Endodermal cell (in vitro differentiated cells): ENCODE results near the gene TNPO3. TPM values are rescaled to one million over a fixed set of nuclear protein-coding genes. Genes with fewer than 3 reads are reported as not detected.

Experiments used
- DNase-seq: peaks from one replicate; pipeline ENCODE4 v3.0.0-alpha.2; 2017
- H3K27ac ChIP-seq: 2 replicates; pipeline ENCODE4 v1.5.1; 2013; ENCODE audit warnings: mild to moderate bottlenecking, low read depth, low read length, moderate library complexity
- H3K27me3 ChIP-seq: 2 replicates; pipeline ENCODE4 v1.6.1; 2013; ENCODE audit warnings: mild to moderate bottlenecking, low read length, moderate library complexity; ENCODE audit not compliant: insufficient read depth, control insufficient read depth, poor library complexity, severe bottlenecking
- H3K36me3 ChIP-seq: 2 replicates; pipeline ENCODE4 v1.7.0; 2013; ENCODE audit warnings: mild to moderate bottlenecking, low read length, moderate library complexity; ENCODE audit not compliant: control insufficient read depth, insufficient read depth
- H3K4me1 ChIP-seq: one replicate; pipeline ENCODE4 v1.7.0; 2013; ENCODE audit warnings: low read length; ENCODE audit not compliant: control insufficient read depth, insufficient read depth
- H3K4me3 ChIP-seq: 2 replicates; pipeline ENCODE4 v1.5.1; 2013; ENCODE audit warnings: mild to moderate bottlenecking, low read length, moderate library complexity
- H3K9ac ChIP-seq: 2 replicates; pipeline ENCODE4 v1.6.1; 2013; ENCODE audit warnings: mild to moderate bottlenecking, low read length, moderate library complexity; ENCODE audit not compliant: poor library complexity, severe bottlenecking; ENCODE audit errors: extremely low read depth
- H3K9me3 ChIP-seq: 2 replicates; pipeline ENCODE4 v1.6.1; 2013; ENCODE audit warnings: mild to moderate bottlenecking, low read length, moderate library complexity; ENCODE audit not compliant: control insufficient read depth
- H3K27ac Mint-ChIP-seq: 2 replicates; pipeline ENCODE4 v1.8.0; 2020; ENCODE audit warnings: mixed read lengths
- H3K27me3 Mint-ChIP-seq: 2 replicates; pipeline ENCODE4 v1.8.0; 2021; ENCODE audit warnings: mild to moderate bottlenecking, mixed read lengths; ENCODE audit not compliant: insufficient read depth
- H3K36me3 Mint-ChIP-seq: 2 replicates; pipeline ENCODE4 v1.8.0; 2020; ENCODE audit warnings: low read depth, mixed read lengths
- H3K4me1 Mint-ChIP-seq: 2 replicates; pipeline ENCODE4 v1.8.0; 2020; ENCODE audit warnings: mixed read lengths
- H3K4me3 Mint-ChIP-seq: 2 replicates; pipeline ENCODE4 v1.8.0; 2020; ENCODE audit warnings: mild to moderate bottlenecking, moderate library complexity, mixed read lengths
- H3K9me3 Mint-ChIP-seq: 2 replicates; pipeline ENCODE4 v1.8.0; 2020; ENCODE audit warnings: mild to moderate bottlenecking, mixed read lengths
- WGBS, 2 experiments: methylation state at CpG; one replicate each; pipeline versions ENCODE4 v1.1.5 to v1.1.7; 2013; ENCODE audit warnings: missing lambda C conversion rate in 2 of 2, mixed read lengths in 1 of 2; ENCODE audit not compliant: insufficient coverage in 1 of 2, insufficient read length in 1 of 2; 5-methylcytosine and 5-hydroxymethylcytosine counted together
- total RNA-seq, 2 donors: library from RNA; stranded (reverse); fragmentation: NEBNext Ultra II Directional in 1 of 2; extraction: Animal tissue kit (Norgen Biotek cat#: 25700) in 1 of 2; gene quantifications; 2 replicates in 1 of 2; 3 replicates in 1 of 2; pipeline ENCODE4 v1.2.1, GENCODE V29; 2021
- TF ChIP-seq, protein P1 (sequence below): fragments of 200-600 bp; sonication (generic); conservative IDR thresholded peaks from 2 replicates; pipeline ENCODE4 v1.5.0; 2021; ENCODE audit warnings: antibody characterized with exemption, mild to moderate bottlenecking

TNPO3 gene
- total RNA-seq, 2 donors from 2014 or later: 68.0 to 73.1 TPM

DNA sequence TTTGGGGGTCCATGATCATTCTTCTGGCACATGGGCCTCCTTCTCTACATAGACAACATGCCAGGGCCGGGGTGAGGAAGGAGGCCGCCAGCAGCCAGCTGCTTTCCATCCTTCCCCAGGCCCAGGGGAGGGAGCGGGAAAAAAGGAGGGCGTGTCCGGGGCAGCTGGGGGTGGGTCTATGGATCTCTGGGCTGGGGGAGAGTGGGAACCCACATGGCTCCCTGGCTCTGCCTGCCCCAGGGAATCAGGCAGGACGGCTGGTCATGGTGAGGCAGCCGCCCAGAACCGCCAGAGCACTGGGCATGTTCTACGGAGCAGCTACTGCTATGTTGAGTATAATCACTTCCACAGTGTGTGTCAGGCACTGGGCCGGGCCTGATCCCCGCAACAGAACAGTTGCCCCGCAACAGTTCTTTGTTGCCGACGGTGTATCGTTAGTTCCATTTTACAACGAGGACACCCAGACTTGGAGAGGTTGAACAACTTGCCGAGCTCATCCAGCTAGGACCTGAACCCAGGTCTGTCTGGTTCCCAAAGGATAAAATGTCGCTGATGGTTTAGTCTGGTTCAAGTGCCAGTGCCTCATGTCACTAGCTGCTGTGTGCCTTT, 123.6 kb downstream of the TNPO3 start:
- H3K27me3 Mint-ChIP-seq: peaks cover 33% of the 10 kb centered on the region

DNA sequence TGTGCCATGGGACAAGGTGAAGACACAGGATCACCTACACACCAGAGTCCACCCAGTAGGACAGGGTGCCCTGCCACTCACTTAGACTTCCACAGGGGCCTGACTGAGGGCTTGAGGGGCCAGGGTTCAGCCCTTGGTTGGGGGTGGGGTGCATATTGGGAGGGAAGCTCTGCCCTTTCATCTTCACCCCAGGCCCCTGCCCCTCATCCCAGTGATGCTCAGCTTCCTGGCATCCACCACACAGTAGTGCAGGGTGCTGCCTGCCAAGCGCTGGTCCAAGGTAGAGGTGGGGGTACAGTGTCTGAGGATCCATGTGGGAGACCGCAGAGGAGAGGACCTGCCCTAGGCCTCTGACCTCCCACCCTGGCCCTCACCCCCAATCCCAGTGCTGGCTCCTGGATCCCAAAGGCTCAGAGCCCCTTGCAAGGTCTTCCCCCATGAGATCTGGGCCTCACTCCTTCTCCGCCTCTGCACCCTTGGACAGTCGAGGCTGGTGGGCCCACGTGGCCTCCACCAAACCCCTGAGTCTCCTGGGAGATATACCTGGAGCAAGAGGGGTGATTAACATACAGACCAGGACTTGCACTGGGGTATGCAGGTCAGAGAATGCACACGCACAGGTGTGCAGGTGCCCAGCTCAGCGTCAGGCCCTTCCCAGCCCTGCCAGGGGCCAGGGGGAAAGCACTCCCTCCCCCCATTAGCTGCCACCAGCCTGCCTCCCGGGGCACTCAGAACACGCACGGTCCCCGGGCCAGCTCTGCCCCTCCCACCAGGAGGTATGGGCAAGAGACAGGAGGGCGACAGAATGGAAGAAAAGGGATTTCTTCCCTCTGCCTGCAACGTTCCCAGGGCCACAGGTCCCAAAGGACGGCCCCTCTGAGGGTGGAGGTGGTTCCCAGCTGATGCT, 125.8 kb downstream of the TNPO3 start:
- Histone ChIP-seq H3K27me3 (no peaks in the 10 kb centered on the region), H3K9me3 (no peaks in the 10 kb centered on the region), H3K9ac (no peak overlapping the region), H3K36me3 (no peaks in the 10 kb centered on the region), H3K4me1 (no peaks in the 10 kb centered on the region), H3K27ac (no peak overlapping the region), H3K4me3 (no peak overlapping the region)
- peaks cover 4% of the 10 kb centered on the region for H3K9me3 Mint-ChIP-seq
- WGBS, 2 experiments: 78 to 84% methylated on average over 8 to 14 of the region's 14 CpGs
- TF ChIP-seq, protein P1, sequence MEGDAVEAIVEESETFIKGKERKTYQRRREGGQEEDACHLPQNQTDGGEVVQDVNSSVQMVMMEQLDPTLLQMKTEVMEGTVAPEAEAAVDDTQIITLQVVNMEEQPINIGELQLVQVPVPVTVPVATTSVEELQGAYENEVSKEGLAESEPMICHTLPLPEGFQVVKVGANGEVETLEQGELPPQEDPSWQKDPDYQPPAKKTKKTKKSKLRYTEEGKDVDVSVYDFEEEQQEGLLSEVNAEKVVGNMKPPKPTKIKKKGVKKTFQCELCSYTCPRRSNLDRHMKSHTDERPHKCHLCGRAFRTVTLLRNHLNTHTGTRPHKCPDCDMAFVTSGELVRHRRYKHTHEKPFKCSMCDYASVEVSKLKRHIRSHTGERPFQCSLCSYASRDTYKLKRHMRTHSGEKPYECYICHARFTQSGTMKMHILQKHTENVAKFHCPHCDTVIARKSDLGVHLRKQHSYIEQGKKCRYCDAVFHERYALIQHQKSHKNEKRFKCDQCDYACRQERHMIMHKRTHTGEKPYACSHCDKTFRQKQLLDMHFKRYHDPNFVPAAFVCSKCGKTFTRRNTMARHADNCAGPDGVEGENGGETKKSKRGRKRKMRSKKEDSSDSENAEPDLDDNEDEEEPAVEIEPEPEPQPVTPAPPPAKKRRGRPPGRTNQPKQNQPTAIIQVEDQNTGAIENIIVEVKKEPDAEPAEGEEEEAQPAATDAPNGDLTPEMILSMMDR: no peak
- no peak overlapping the region for H3K4me3 Mint-ChIP-seq
- H3K36me3 Mint-ChIP-seq: no peaks in the 10 kb centered on the region
- H3K27me3 Mint-ChIP-seq: peaks cover 18% of the 10 kb centered on the region
- DNase-seq: no peak
- H3K27ac Mint-ChIP-seq: no peak overlapping the region
- H3K4me1 Mint-ChIP-seq: no peaks in the 10 kb centered on the region

More for the DNA sequence above, 123.6 kb downstream of the TNPO3 start:
- H3K27ac ChIP-seq: no peak overlapping the region
- Mint-ChIP-seq H3K27ac (no peak overlapping the region), H3K36me3 (no peaks in the 10 kb centered on the region), H3K9me3 (peaks cover 4% of the 10 kb centered on the region), H3K4me1 (no peaks in the 10 kb centered on the region), H3K4me3 (no peak overlapping the region)
- H3K9me3 ChIP-seq: no peaks in the 10 kb centered on the region
- no peaks in the 10 kb centered on the region for H3K36me3 ChIP-seq
- TF ChIP-seq, protein P1: no peak
- H3K9ac ChIP-seq: no peak overlapping the region
- peaks cover 16% of the 10 kb centered on the region for H3K27me3 ChIP-seq
- WGBS, 2 experiments: 94 to 96% methylated on average over 13 to 18 of the region's 18 CpGs
- H3K4me3 ChIP-seq: no peak overlapping the region
- DNase-seq: no peak
- H3K4me1 ChIP-seq: no peaks in the 10 kb centered on the region

DNA sequence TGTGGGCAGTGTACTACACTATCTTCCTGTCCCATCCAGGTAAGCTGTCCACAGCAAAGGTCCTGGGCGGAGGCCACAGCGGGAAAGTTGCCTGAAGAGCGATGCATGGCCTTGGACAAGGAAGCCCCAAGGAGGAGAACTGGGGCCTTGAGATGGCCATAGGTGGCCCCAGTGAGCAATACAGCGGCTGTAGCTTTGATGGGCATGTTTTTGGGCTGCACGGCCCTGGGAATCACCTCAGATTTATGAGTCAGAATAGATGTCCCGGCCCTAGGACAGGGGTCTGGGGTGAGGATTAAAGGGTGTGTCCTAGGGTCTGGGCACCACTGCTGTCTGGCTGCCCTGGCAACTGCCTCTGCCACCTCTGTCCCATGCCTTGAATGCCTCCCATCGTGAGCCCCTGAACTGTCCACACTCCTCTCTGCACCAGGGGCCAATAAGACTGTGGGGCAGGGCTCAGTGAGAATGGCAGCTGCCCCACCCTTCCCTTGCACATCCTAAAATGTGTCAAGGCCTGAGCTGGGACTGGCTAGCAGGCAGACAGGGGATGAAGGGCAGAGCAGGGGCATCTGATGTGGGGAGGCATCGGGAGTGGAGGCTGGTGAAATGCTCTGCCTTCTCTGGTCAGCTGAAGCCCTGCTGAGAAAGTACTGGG, 126.6 kb downstream of the TNPO3 start:
- Mint-ChIP-seq H3K27ac (no peak overlapping the region), H3K9me3 (peaks cover 4% of the 10 kb centered on the region), H3K4me3 (no peak overlapping the region), H3K4me1 (no peaks in the 10 kb centered on the region), H3K36me3 (no peaks in the 10 kb centered on the region), H3K27me3 (peaks cover 12% of the 10 kb centered on the region)
- H3K36me3 ChIP-seq: no peaks in the 10 kb centered on the region
- no peak overlapping the region for H3K27ac ChIP-seq
- 92 to 93% methylated on average over 2 to 8 of the region's 8 CpGs for WGBS, 2 experiments
- H3K27me3 ChIP-seq: no peaks in the 10 kb centered on the region
- no peaks in the 10 kb centered on the region for H3K4me1 ChIP-seq
- TF ChIP-seq, protein P1: no peak
- H3K4me3 ChIP-seq: no peak overlapping the region
- no peak overlapping the region for H3K9ac ChIP-seq
- no peaks in the 10 kb centered on the region for H3K9me3 ChIP-seq
- DNase-seq: no peak
